Fibroblast of the conjunctiva (primary cell): ENCODE measurements around the gene GLYATL3.

ENCODE experiments used
- DNase-seq: peaks from one replicate; pipeline ENCODE4 v3.0.0-alpha.2; 2010; ENCODE audit warnings: low read depth

The GLYATL3 gene

GRCh38 chr6:49514571-49515484 is 15.1 kb downstream of the GLYATL3 start:
- DNase-seq = no peak

GRCh38 chr6:49515485-49516146 is 15.9 kb downstream of the GLYATL3 start:
- no peak for DNase-seq

GRCh38 chr6:49516147-49516505 is 16.4 kb downstream of the GLYATL3 start:
- DNase-seq = no peak

GRCh38 chr6:49517919-49518318 is 18.2 kb downstream of the GLYATL3 start:
- DNase-seq = no peak

- no peak for DNase-seq
Measured at GRCh38 chr6:49519660-49520059, 19.9 kb downstream of the GLYATL3 start.

- DNase-seq = no peak
Measured at GRCh38 chr6:49522710-49523593, 23.2 kb downstream of the GLYATL3 start.

- DNase-seq = no peak
Measured at GRCh38 chr6:49523901-49524300, 24.2 kb downstream of the GLYATL3 start.

GRCh38 chr6:49524541-49524940 is 24.8 kb downstream of the GLYATL3 start:
- DNase-seq = no peak

GRCh38 chr6:49526598-49526997 is 26.9 kb downstream of the GLYATL3 start:
- no peak for DNase-seq

GRCh38 chr6:49527320-49527719 is 27.6 kb downstream of the GLYATL3 start:
- DNase-seq = no peak

GRCh38 chr6:49528571-49528970 is 28.8 kb downstream of the GLYATL3 start:
- DNase-seq = no peak

GRCh38 chr6:49530141-49530776 is 30.5 kb downstream of the GLYATL3 start:
- DNase-seq = no peak

GRCh38 chr6:49531774-49532569 is 32.2 kb downstream of the GLYATL3 start:
- peak; percentile 44 for DNase-seq

- DNase-seq = no peak
Measured at GRCh38 chr6:49535795-49536194, 36.1 kb downstream of the GLYATL3 start.

GRCh38 chr6:49539102-49539501 is 39.4 kb downstream of the GLYATL3 start:
- DNase-seq = no peak

- no peak for DNase-seq
Measured at GRCh38 chr6:49540614-49541013, 40.9 kb downstream of the GLYATL3 start.

- peak; percentile 43 for DNase-seq
Measured at GRCh38 chr6:49541210-49541724, 41.5 kb downstream of the GLYATL3 start.

- no peak for DNase-seq
Measured at GRCh38 chr6:49541936-49542335, 42.2 kb downstream of the GLYATL3 start.

- no peak for DNase-seq
Measured at GRCh38 chr6:49543087-49543858, 43.5 kb downstream of the GLYATL3 start.

- DNase-seq = no peak
Measured at GRCh38 chr6:49546331-49546730, 46.6 kb downstream of the GLYATL3 start.
